HG03139 (cell line): ENCODE data around the gene SLC25A43.

Source experiments
- ATAC-seq: cut with Tn5 transposase; IDR thresholded peaks from one replicate; pipeline ENCODE4 v1.9.1; 2021; ENCODE audit not compliant: unreplicated experiment

The SLC25A43 gene

DNA sequence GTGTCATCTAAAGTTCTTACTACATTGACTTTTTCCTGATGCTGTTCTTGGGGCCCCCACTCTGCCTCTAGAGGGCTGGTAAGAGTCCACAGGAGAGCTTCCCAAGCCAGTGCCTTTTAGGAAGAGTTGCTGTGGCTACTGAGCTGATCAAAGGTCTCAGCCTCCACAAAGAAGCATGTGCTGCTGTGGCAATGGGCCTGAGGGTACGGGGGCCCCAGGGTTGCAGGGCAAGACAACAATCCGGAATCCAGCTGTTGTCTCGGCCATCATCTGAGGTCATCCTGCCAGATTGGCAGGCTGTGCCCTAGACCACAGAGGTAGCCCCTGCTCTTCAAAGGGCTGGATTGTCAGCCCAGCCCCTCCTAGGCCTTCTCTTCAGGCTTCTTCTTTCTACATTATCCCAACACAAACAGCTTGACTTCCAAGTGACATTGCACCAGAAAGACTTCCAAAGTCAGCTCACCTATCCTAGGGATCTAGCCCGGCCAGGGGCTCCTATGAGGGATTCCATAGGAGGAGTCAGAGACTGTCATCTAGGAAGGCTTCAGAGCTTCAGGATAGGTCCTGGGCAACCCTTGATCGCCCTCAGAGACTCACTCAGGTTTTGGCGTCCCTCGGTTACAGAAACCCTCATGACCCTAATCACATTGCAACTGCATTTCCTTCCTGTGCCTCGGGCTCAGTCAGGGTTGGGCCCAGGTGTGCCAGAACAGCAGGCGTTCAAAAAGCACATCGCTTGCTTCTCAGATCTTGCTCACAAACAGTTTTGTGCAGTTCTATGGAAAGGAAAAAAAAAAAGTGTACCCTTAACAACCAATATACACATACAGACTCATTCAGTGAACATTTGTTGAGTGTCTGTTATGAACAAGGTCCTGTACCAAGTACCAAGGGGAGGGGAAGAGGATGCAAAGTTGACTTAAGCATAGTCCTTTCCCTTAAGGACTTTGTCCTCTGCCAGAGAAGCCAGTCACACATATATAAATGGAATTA, 96.9 kb downstream of the SLC25A43 start:
- no peak for ATAC-seq

DNA sequence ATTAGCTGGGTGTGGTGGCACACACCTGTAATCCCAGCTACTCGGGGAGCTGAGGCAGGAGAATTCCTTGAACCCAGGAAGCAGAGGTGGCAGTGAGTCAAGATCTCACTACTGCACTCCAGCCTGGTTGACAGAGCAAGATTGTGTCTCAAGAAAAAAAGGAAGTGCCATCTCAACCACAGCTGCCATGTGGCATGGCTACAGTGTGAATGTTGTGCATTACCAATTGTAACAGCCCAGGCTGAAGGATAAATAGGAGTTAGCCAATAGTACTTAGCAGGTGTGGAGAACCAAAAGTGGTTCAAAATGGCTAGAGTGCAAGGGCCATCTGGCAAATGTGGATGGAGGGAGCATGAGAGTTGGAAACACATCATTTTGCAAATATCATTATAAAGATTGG, 98.0 kb downstream of the SLC25A43 start:
- ATAC-seq: no peak

DNA sequence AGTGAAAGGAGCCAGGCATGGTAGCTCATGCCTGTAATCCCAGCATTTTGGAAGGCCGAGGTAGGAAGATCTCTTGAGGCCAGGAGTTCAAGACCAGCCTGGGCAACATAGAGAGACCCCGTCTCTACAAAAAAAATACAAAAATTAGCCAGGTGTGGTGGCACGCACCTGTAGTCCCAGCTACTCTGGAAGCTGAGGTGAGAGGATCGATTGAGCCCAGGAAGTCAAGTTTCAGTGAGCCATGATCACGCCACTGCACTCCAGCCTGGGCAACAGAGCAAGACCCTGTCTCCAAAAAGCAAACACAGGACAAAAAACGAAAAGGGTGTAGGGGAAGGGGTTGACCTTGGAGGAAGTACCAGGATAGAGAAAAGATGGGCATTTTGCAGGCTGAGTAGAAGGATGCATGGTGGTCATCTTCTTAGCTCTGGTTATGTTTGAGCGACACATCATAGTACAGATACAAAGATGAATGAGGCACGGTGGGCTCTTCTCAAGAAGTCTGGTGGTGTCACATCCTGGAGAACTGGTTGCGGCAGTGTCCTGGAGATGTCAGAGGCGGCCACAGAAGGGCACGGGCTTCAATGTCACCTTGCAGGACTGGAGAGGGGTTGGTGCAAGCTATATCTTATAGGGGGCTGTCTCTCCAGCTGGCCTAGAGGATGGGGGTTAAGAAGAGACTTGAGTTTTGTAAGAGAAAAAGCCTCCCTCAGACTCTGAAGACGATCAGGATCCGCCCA, 101.1 kb downstream of the SLC25A43 start:
- no peak for ATAC-seq

DNA sequence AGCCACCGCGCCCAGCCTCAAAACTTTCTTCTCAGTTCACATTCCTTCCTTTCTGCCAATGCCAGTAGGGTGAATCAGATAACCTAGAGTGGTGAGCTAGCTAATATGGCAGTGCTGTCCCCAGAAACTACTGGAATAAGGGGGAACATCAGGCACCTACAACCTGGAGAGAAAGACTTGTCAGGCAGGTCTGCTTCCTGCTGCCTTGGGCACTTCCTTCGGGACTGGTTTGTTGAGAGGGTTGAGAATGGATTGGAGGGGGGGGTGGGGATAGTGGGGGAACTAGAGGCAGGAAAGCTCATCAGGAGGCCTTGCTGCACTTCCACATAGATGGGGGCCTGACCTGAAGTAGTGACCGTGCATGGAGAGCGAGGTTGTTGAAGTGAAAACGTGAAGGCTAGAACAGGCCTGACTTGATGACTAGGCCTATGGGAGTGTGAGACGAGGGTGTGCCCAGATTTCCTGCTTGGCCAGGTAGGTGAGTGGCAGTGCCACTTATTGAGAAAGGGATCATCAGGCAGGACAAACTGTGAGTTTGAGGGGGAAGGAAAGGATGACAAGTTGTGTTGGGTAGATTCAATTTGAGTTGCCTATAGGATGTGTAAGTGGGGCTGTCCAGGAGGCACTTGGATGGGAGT, 102.5 kb downstream of the SLC25A43 start:
- ATAC-seq: no peak

DNA sequence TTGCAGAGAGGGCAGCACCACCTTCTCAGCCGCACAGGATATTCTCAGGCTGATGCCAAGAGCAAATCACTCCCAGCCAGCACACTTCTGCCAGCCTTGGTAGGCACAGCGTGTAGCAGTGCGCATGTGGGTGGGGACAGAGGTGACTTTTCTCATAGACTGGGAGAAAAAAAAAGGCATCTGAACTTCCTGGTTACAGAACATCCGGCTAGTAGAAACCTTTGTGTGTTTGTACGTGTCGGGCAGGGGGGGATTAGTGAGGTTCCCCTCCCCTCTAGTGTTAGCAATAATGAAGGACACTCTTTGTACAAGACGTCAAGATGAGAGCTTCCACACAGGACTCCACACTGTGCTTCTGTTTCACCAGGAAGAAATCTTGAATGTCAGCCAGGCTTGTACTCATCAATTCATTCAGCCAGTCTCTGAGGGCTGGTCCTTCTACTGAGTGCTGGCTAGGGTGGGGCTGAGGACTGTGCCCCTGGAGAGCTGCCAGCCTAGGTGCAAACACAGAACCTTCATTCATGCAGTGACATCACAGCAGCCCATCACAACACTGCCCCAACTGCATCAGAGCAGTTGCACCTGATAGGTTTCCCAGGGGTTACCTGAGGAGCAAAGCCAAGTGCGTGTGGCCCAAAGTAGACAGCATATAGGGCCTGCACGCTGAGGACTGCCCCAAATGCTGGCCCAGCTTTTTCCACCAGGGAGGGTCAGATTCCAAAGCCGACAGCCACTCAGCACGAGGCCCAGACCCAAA, 103.8 kb downstream of the SLC25A43 start:
- ATAC-seq: no peak

DNA sequence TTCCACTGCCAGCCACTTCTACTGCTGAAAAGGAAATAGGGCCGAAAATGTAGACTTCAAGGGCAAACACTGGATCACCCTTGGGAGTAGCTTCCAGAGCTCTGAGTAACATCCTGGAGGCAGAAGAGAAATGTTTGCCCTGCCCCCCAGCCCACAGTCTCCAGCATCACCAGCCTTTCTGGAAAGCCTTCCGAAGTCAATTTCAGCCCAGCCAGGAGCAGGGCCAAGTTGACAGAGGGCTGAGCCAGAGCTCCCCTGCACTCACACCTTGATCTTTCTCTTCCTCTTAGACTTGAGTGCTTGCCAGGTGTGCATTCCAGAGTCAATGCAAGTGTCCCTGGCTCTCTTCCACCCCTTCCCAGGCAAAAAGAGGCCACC, 104.3 kb downstream of the SLC25A43 start:
- ATAC-seq: no peak
